Tibial artery (tissue), 4 donors: ENCODE data around the gene CREB3L1.

Source experiments
- DNase-seq, 2 donors: peaks; one replicate each; pipeline ENCODE4 v3.0.0-alpha.2; 2019
- H3K27ac ChIP-seq, 2 donors: fragments of 200-600 bp; sonication (generic) in 1 of 2; 1 replicate in 1 of 2; 2 replicates in 1 of 2; pipeline ENCODE4 v1.5.1; 2018 to 2019; ENCODE audit warnings: mild to moderate bottlenecking in 1 of 2
- H3K27me3 ChIP-seq, 2 donors: fragments of 200-600 bp; sonication (generic) in 1 of 2; one replicate each; pipeline versions ENCODE4 v1.5.1 to v1.6.0; 2016 to 2019
- H3K36me3 ChIP-seq, 3 donors: fragments of 200-600 bp; sonication (generic) in 2 of 3; one replicate each; pipeline ENCODE4 v1.5.1; 2016 to 2019; ENCODE audit warnings: mild to moderate bottlenecking in 2 of 3
- H3K4me1 ChIP-seq, 4 donors: fragments of 200-600 bp; sonication (generic) in 2 of 4; 1 replicate in 3 of 4; 2 replicates in 1 of 4; pipeline ENCODE4 v1.5.1; 2016 to 2019
- H3K4me3 ChIP-seq, 2 donors: fragments of 200-600 bp; sonication (generic) in 1 of 2; 1 replicate in 1 of 2; 2 replicates in 1 of 2; pipeline ENCODE4 v1.5.1; 2018 to 2019; ENCODE audit warnings: mild to moderate bottlenecking in 2 of 2
- H3K9me3 ChIP-seq, 3 donors: fragments of 200-600 bp; sonication (generic) in 1 of 3; one replicate each; pipeline ENCODE4 v1.5.1; 2016 to 2019
- CTCF ChIP-seq, 2 experiments: fragments of 200-600 bp in 1 of 2; fragments of 450-650 bp in 1 of 2; IDR thresholded peaks; one replicate each; pipeline ENCODE4 v1.5.1; 2017 to 2019; ENCODE audit warnings: antibody characterized with exemption in 2 of 2, mild to moderate bottlenecking in 1 of 2, moderate library complexity in 1 of 2
- intact Hi-C: fragments of 100-400 bp; cut with DNase I; formaldehyde crosslinking; loops from one replicate; pipeline ENCODE4 v1.15.0; 2023; ENCODE audit warnings: low total_unique reads

CREB3L1 gene

GRCh38 chr11:46334211-46334610 is 56.7 kb downstream of the CREB3L1 start:
- no peak overlapping the region for H3K4me3 ChIP-seq
- peaks cover 0 to 80% of the 10 kb centered on the region in 2 donors for H3K27me3 ChIP-seq
- no peak overlapping the region for H3K27ac ChIP-seq
- TF ChIP-seq CTCF (IDR thresholded peaks at IDR 0.05) = no peak
- peaks cover 0 to 25% (median 16%) of the 10 kb centered on the region in 4 donors for H3K4me1 ChIP-seq
- H3K36me3 ChIP-seq = no peaks in the 10 kb centered on the region
- DNase-seq = no peak
- intact Hi-C loops = no loop called here
- no peaks in the 10 kb centered on the region for H3K9me3 ChIP-seq

- no peak for TF ChIP-seq CTCF (IDR thresholded peaks at IDR 0.05)
- DNase-seq = no peak
- H3K4me3 ChIP-seq = no peak overlapping the region
- intact Hi-C loops = no loop called here
- H3K4me1 ChIP-seq = peaks cover 0 to 28% (median 18%) of the 10 kb centered on the region in 4 donors
- peaks cover 0 to 71% of the 10 kb centered on the region in 2 donors for H3K27me3 ChIP-seq
- H3K27ac ChIP-seq = no peak overlapping the region
- H3K9me3 ChIP-seq = no peaks in the 10 kb centered on the region
- no peaks in the 10 kb centered on the region for H3K36me3 ChIP-seq
Measured at GRCh38 chr11:46335271-46335670, 57.8 kb downstream of the CREB3L1 start.

- Histone ChIP-seq H3K4me3 (no peak overlapping the region), H3K4me1 (peaks cover 0 to 28% (median 18%) of the 10 kb centered on the region in 4 donors), H3K27ac (no peak overlapping the region), H3K36me3 (no peaks in the 10 kb centered on the region), H3K27me3 (peaks cover 0 to 64% of the 10 kb centered on the region in 2 donors), H3K9me3 (no peaks in the 10 kb centered on the region)
- no peak for TF ChIP-seq CTCF (IDR thresholded peaks at IDR 0.05)
- intact Hi-C loops = no loop called here
- no peak for DNase-seq
Measured at GRCh38 chr11:46335890-46336562, 58.6 kb downstream of the CREB3L1 start.

GRCh38 chr11:46336563-46337180 is 59.2 kb downstream of the CREB3L1 start:
- H3K9me3 ChIP-seq = no peaks in the 10 kb centered on the region
- DNase-seq = no peak
- no peak for TF ChIP-seq CTCF (IDR thresholded peaks at IDR 0.05)
- H3K27me3 ChIP-seq = peaks cover 0 to 57% of the 10 kb centered on the region in 2 donors
- no peaks in the 10 kb centered on the region for H3K36me3 ChIP-seq
- no peak overlapping the region for H3K4me3 ChIP-seq
- intact Hi-C loops = no loop called here
- H3K27ac ChIP-seq = no peak overlapping the region
- H3K4me1 ChIP-seq = peaks cover 0 to 28% (median 18%) of the 10 kb centered on the region in 4 donors

- Histone ChIP-seq H3K4me1 (peaks cover 0 to 21% (median 12%) of the 10 kb centered on the region in 4 donors), H3K4me3 (no peak overlapping the region), H3K36me3 (no peaks in the 10 kb centered on the region), H3K27me3 (peaks cover 0 to 46% of the 10 kb centered on the region in 2 donors), H3K9me3 (no peaks in the 10 kb centered on the region), H3K27ac (no peak overlapping the region)
- intact Hi-C loops = no loop called here
- no peak for TF ChIP-seq CTCF (IDR thresholded peaks at IDR 0.05)
- DNase-seq = no peak
Measured at GRCh38 chr11:46337626-46338345, 60.3 kb downstream of the CREB3L1 start.
